C4-2B (cell line): ENCODE results near the gene PPP2R2B.

ENCODE experiments used
- ZFX ChIP-seq: fragments of 450-650 bp; IDR thresholded peaks from 2 replicates; pipeline ENCODE4 v1.6.1; 2017
- TF ChIP-seq, protein P1 (sequence below): fragments of 450-650 bp; conservative IDR thresholded peaks from 2 replicates; pipeline ENCODE4 v1.5.1; 2017; ENCODE audit warnings: mild to moderate bottlenecking

DNA sequence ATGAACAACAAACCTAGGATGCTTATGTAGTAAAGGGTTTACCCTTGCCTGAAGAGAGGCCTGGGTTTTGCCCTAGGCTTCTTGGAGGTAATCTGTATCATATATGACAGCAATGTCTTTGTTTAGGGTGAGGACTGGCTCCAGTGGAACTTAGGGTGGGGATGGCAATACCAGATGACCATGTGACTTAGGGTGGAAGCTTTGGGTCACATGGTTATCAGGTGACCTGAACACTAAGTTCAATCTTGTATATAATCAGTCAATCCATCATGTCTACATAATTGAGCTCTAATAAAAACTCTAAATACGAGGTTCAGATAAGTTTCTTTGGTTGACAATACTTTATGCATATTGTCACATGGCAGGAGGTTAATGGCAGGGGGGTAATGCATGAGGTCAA, 10.6 kb upstream of the PPP2R2B start:
- TF ChIP-seq, protein P1, sequence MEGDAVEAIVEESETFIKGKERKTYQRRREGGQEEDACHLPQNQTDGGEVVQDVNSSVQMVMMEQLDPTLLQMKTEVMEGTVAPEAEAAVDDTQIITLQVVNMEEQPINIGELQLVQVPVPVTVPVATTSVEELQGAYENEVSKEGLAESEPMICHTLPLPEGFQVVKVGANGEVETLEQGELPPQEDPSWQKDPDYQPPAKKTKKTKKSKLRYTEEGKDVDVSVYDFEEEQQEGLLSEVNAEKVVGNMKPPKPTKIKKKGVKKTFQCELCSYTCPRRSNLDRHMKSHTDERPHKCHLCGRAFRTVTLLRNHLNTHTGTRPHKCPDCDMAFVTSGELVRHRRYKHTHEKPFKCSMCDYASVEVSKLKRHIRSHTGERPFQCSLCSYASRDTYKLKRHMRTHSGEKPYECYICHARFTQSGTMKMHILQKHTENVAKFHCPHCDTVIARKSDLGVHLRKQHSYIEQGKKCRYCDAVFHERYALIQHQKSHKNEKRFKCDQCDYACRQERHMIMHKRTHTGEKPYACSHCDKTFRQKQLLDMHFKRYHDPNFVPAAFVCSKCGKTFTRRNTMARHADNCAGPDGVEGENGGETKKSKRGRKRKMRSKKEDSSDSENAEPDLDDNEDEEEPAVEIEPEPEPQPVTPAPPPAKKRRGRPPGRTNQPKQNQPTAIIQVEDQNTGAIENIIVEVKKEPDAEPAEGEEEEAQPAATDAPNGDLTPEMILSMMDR = no peak
- TF ChIP-seq ZFX = no peak
